Loucy (cell line): ENCODE measurements around the gene SLC8B1.

Source experiments
- CTCF ChIP-seq: fragments of 200-600 bp; sonication (generic); conservative IDR thresholded peaks from 2 replicates; pipeline ENCODE4 v1.5.1; 2014; ENCODE audit warnings: mild to moderate bottlenecking, antibody characterized with exemption, low read length
- EZH2phosphoT487 ChIP-seq: fragments of 200-600 bp; IDR thresholded peaks from 2 replicates; pipeline ENCODE4 v1.6.1; 2018; ENCODE audit warnings: antibody characterized with exemption, mild to moderate bottlenecking, moderate library complexity, borderline replicate concordance

- TF ChIP-seq CTCF (no peak), EZH2phosphoT487 (no peak)
These were observed 50.2 kb downstream of the SLC8B1 start for GRCh38 chr12:113284751-113285150.
